DOHH2 (cell line): ENCODE measurements around the gene FYB1.
"Not testable (repeated sequence)": the region's sequence is repeated elsewhere in the genome, so short reads cannot be mapped to it uniquely, and the experiment has no call there.

Source experiments
- H3F3A ChIP-seq: fragments of 200-600 bp; sonication (generic), shearing (Covaris generic); 2 replicates; pipeline ENCODE4 v1.6.0; 2016; ENCODE audit warnings: antibody characterized with exemption, mild to moderate bottlenecking; ENCODE audit not compliant: control insufficient read depth, insufficient read depth
- H3K27ac ChIP-seq: fragments of 200-600 bp; sonication (generic); 2 replicates; pipeline ENCODE4 v1.5.1; 2014; ENCODE audit warnings: low read depth, mild to moderate bottlenecking, low read length, moderate library complexity
- H3K27me3 ChIP-seq: fragments of 200-600 bp; sonication (generic); 2 replicates; pipeline ENCODE4 v1.6.1; 2014; ENCODE audit warnings: mild to moderate bottlenecking, low read length, mixed read lengths; ENCODE audit not compliant: control insufficient read depth
- H3K36me3 ChIP-seq: fragments of 200-600 bp; sonication (generic); 2 replicates; pipeline ENCODE4 v1.6.1; 2014; ENCODE audit warnings: mild to moderate bottlenecking, low read length, moderate library complexity, mixed read lengths; ENCODE audit not compliant: control insufficient read depth
- H3K4me1 ChIP-seq: fragments of 200-600 bp; sonication (generic); 2 replicates; pipeline ENCODE4 v1.6.1; 2014; ENCODE audit warnings: mild to moderate bottlenecking, low read length, mixed read lengths; ENCODE audit not compliant: control insufficient read depth
- H3K4me2 ChIP-seq: fragments of 200-600 bp; sonication (generic); 2 replicates; pipeline ENCODE4 v1.6.0; 2014; ENCODE audit warnings: mild to moderate bottlenecking, low read length, moderate library complexity
- H3K4me3 ChIP-seq: fragments of 200-600 bp; sonication (generic); 2 replicates; pipeline ENCODE4 v1.5.1; 2014; ENCODE audit warnings: mild to moderate bottlenecking, low read length, mixed read lengths
- H3K79me2 ChIP-seq: fragments of 200-600 bp; sonication (generic); 2 replicates; pipeline ENCODE4 v1.6.1; 2014; ENCODE audit warnings: mild to moderate bottlenecking, low read length, mixed read lengths; ENCODE audit not compliant: control insufficient read depth
- H3K9me2 ChIP-seq: fragments of 200-600 bp; sonication (generic); replicated peaks from 2 replicates; pipeline ENCODE4 v1.6.1; 2014; ENCODE audit warnings: mild to moderate bottlenecking, low read length, mixed read lengths; ENCODE audit not compliant: control insufficient read depth
- H3K9me3 ChIP-seq: fragments of 200-600 bp; sonication (generic); 2 replicates; pipeline ENCODE4 v1.6.1; 2014; ENCODE audit warnings: antibody characterized with exemption, low read length, mixed read lengths; ENCODE audit not compliant: control insufficient read depth, insufficient read depth
- H4K20me1 ChIP-seq: fragments of 200-600 bp; sonication (generic); 2 replicates; pipeline ENCODE4 v1.6.0; 2014; ENCODE audit warnings: low read depth, mild to moderate bottlenecking, antibody characterized with exemption, low read length, moderate library complexity; ENCODE audit not compliant: control insufficient read depth, insufficient read depth
- CTCF ChIP-seq: fragments of 200-600 bp; sonication (generic); IDR thresholded peaks from one replicate; pipeline ENCODE4 v1.5.1; 2014; ENCODE audit warnings: antibody characterized with exemption, mild to moderate bottlenecking, low read depth, low read length; ENCODE audit not compliant: poor library complexity, severe bottlenecking
- EZH2phosphoT487 ChIP-seq: fragments of 200-600 bp; sonication (generic); IDR thresholded peaks from 2 replicates; pipeline ENCODE4 v1.6.1; 2017; ENCODE audit warnings: borderline replicate concordance, mild to moderate bottlenecking, antibody characterized with exemption, low read length, moderate library complexity, mixed read lengths

Gene FYB1

DNA sequence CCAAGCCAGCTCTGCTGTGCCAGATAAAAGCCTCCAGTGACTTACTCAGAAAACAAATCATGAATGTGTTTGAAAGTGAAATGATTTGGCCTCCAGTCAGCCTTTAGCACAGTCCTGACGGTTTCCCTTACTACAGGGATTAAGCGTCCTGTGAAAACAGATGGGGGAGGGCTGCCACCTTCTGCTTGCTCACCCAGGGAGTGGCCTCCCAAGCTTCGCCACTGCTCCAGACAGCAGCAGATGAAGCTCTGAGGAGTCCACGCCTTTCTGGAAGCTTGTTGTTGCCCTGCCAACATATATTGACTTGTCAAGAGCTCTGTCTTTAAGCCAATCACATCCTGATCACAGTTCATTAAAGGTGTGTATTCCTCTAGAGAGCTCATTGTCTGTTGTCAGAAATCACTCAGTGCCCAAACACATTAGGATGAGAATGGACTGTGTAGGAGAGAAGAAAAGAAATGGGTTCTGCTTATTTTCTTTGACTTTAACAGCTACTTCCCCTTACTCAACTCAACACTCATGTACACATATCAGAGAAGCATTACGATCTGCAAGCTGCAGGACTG lies 4.9 kb upstream of the FYB1 start:
- H3K4me3 ChIP-seq = no peak overlapping the region
- TF ChIP-seq CTCF (no peak), EZH2phosphoT487 (no peak)
- H3K9me3 ChIP-seq = no peaks in the 10 kb centered on the region
- H3K9me2 ChIP-seq = no peaks in the 10 kb centered on the region
- no peaks in the 10 kb centered on the region for H3K79me2 ChIP-seq
- no peaks in the 10 kb centered on the region for H3K27me3 ChIP-seq
- H3K4me2 ChIP-seq = no peak overlapping the region
- H3K36me3 ChIP-seq = no peaks in the 10 kb centered on the region
- no peaks in the 10 kb centered on the region for H3K4me1 ChIP-seq
- no peaks in the 10 kb centered on the region for H4K20me1 ChIP-seq
- no peak overlapping the region for H3K27ac ChIP-seq
- no peaks in the 10 kb centered on the region for H3F3A ChIP-seq

DNA sequence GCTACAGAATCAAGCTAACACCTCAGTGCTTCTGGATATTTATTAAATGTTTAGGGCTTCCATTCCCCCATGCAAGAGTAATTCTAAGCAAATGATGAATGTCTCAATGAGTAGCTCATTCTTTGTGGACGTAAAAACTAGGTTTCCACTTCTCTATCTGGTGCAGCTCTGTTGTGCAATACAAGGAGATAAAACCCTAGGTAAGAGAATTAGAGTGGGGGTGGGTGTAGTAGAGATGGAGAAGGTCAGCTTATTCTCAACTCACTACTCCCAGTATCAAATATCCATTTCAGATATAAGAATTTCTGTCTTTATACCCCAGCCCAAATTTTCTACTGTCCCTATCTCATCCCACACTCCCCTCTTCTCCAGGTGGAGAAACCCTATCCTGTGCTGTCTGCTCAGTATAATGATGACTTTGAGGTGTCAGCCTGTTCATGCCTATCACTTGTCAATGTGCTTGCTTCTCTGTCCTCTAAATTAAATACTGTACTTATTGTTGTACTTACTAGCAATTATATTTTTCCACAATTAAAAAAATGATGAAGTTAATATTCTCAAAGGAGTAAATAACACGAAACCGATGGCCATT lies 4.3 kb upstream of the FYB1 start:
- Histone ChIP-seq H3K9me2 (no peaks in the 10 kb centered on the region), H3K79me2 (no peaks in the 10 kb centered on the region), H3F3A (no peaks in the 10 kb centered on the region), H3K36me3 (no peaks in the 10 kb centered on the region), H3K27me3 (no peaks in the 10 kb centered on the region), H3K4me2 (no peak overlapping the region), H3K4me3 (no peak overlapping the region), H3K9me3 (no peaks in the 10 kb centered on the region), H3K27ac (no peak overlapping the region), H4K20me1 (no peaks in the 10 kb centered on the region), H3K4me1 (no peaks in the 10 kb centered on the region)
- TF ChIP-seq EZH2phosphoT487 (no peak), CTCF (no peak)

GRCh38 chr5:39221671-39222070 lies 2.3 kb upstream of the FYB1 start:
- H3K9me2 ChIP-seq, H3F3A ChIP-seq, H3K27ac ChIP-seq, H3K4me2 ChIP-seq, H3K27me3 ChIP-seq, H3K9me3 ChIP-seq, H3K36me3 ChIP-seq, H3K79me2 ChIP-seq, H3K4me3 ChIP-seq, H4K20me1 ChIP-seq, H3K4me1 ChIP-seq: not testable (repeated sequence)

- Histone ChIP-seq H3K9me2 (no peaks in the 10 kb centered on the region), H3F3A (no peaks in the 10 kb centered on the region), H3K4me2 (no peak overlapping the region), H3K4me3 (no peak overlapping the region), H4K20me1 (no peaks in the 10 kb centered on the region), H3K4me1 (no peaks in the 10 kb centered on the region), H3K79me2 (no peaks in the 10 kb centered on the region), H3K27me3 (no peaks in the 10 kb centered on the region), H3K27ac (no peak overlapping the region), H3K9me3 (no peaks in the 10 kb centered on the region), H3K36me3 (no peaks in the 10 kb centered on the region)
- TF ChIP-seq EZH2phosphoT487 = no peak
- no peak for TF ChIP-seq CTCF
Measured at GRCh38 chr5:39220280-39221030, 1.1 kb upstream of the FYB1 start.
